Right lobe of liver (tissue), 6 donors: ENCODE data around the gene GPR148. TPM values are rescaled to one million over a fixed set of nuclear protein-coding genes. Genes with fewer than 3 reads are reported as not detected.
A peak's percentile ranks its signal among the peaks of the same experiment; 100 is the strongest.

ENCODE experiments used
- ATAC-seq, 4 donors: fragments of 200-7000 bp; cut with Tn5 transposase; one replicate each; pipeline ENCODE4 v1.9.1; 2020; ENCODE audit warnings: mild to moderate bottlenecking in 4 of 4, moderate library complexity in 4 of 4
- DNase-seq, 3 donors: peaks; one replicate each; pipeline ENCODE4 v3.0.0-alpha.2; 2020
- H3K27ac ChIP-seq, 3 donors: fragments of 200-600 bp; one replicate each; pipeline ENCODE4 v1.8.0; 2022
- H3K27me3 ChIP-seq, 2 donors: fragments of 200-600 bp; one replicate each; pipeline ENCODE4 v1.8.0; 2022
- H3K36me3 ChIP-seq, 4 donors: fragments of 200-600 bp; sonication (generic) in 1 of 4; one replicate each; pipeline versions ENCODE4 v1.5.1 to v1.8.0; 2017 to 2022; ENCODE audit warnings: control low read depth in 1 of 4
- H3K4me1 ChIP-seq, 4 donors: fragments of 200-600 bp; sonication (generic) in 1 of 4; one replicate each; pipeline versions ENCODE4 v1.5.1 to v1.8.0; 2017 to 2022; ENCODE audit warnings: control low read depth in 1 of 4
- H3K4me3 ChIP-seq, 3 donors: fragments of 200-600 bp; one replicate each; pipeline ENCODE4 v1.8.0; 2022
- H3K9me3 ChIP-seq, 4 donors: fragments of 200-600 bp; sonication (generic) in 1 of 4; one replicate each; pipeline versions ENCODE4 v1.5.1 to v1.8.0; 2017 to 2022; ENCODE audit warnings: control low read depth in 1 of 4
- POLR2A ChIP-seq: fragments of 450-650 bp; IDR thresholded peaks from one replicate; pipeline ENCODE4 v1.6.1; 2017; ENCODE audit warnings: antibody characterized with exemption, mild to moderate bottlenecking
- WGBS: methylation state at CpG from one replicate; pipeline ENCODE4 v1.1.6; 2018; ENCODE audit warnings: low coverage, low lambda C conversion rate; ENCODE audit not compliant: insufficient coverage; ENCODE audit errors: missing lambda C conversion rate; 5-methylcytosine and 5-hydroxymethylcytosine counted together
- intact Hi-C, 2 donors: fragments of 100-400 bp; cut with DNase I; formaldehyde crosslinking; loops; one replicate each; pipeline versions ENCODE4 v1.11.2 to v1.14.1; 2022
- total RNA-seq, 6 experiments: library from RNA; depleted of rRNA in 2 of 6; stranded (reverse); fragments of >200 nt in 2 of 6; fragmentation: NEBNext Ultra II Directional in 3 of 6; extraction: Animal tissue kit (Norgen Biotek cat#: 25700) in 3 of 6; gene quantifications; one replicate each; pipeline versions ENCODE4 v1.1.0 to v1.2.4, GENCODE V29; 2016 to 2023
- TF ChIP-seq, protein P1 (sequence below), 4 donors: fragments of 200-600 bp in 3 of 4; fragments of 450-650 bp in 1 of 4; IDR thresholded peaks; one replicate each; pipeline versions ENCODE4 v1.5.1 to v1.8.0; 2016 to 2022; ENCODE audit warnings: antibody characterized with exemption in 4 of 4, mild to moderate bottlenecking in 2 of 4
- donor health status: DM: no; HTN: yes; CAD: no.
- donor health status: DM: no; HTN: no; CAD: no.
- donor health status: DM: no; HTN: no; CAD: no.
- donor health status: DM: no; HTN: yes; CAD: no.
- donor health status: DM: no; HTN: yes; CAD: no.

GPR148 gene
- total RNA-seq, 6 experiments from 2014 or later = not detected

DNA sequence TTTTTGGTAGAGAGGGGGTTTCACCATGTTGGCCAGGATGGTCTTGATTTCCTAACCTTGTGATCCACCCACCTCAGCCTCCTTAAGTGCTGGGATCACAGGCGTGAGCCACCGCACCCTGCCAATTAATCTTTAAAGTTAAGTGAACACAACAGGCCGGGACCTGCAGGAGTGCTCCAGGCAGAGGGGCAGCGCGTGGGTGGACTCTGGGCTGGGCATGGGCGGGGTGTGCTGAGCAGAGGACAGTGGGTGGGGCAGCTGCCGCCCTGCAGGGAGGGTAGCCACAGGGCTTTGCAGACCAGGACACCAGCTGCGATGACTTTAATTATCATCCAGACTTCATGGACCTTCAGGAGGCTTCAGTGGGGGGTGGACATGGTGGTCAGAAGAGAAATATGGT is 8.8 kb upstream of the GPR148 start:
- no peaks in the 10 kb centered on the region for H3K4me1 ChIP-seq
- DNase-seq (no peak), ATAC-seq (no peak)
- intact Hi-C loops = no loop called here
- H3K9me3 ChIP-seq = no peaks in the 10 kb centered on the region
- no peaks in the 10 kb centered on the region for H3K36me3 ChIP-seq
- no peaks in the 10 kb centered on the region for H3K27me3 ChIP-seq
- no peak overlapping the region for H3K4me3 ChIP-seq
- no peak for TF ChIP-seq POLR2A
- TF ChIP-seq, protein P1, sequence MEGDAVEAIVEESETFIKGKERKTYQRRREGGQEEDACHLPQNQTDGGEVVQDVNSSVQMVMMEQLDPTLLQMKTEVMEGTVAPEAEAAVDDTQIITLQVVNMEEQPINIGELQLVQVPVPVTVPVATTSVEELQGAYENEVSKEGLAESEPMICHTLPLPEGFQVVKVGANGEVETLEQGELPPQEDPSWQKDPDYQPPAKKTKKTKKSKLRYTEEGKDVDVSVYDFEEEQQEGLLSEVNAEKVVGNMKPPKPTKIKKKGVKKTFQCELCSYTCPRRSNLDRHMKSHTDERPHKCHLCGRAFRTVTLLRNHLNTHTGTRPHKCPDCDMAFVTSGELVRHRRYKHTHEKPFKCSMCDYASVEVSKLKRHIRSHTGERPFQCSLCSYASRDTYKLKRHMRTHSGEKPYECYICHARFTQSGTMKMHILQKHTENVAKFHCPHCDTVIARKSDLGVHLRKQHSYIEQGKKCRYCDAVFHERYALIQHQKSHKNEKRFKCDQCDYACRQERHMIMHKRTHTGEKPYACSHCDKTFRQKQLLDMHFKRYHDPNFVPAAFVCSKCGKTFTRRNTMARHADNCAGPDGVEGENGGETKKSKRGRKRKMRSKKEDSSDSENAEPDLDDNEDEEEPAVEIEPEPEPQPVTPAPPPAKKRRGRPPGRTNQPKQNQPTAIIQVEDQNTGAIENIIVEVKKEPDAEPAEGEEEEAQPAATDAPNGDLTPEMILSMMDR (IDR thresholded peaks at IDR 0.05) = no peak
- H3K27ac ChIP-seq = no peak overlapping the region
- 78% methylated on average over 8 of the region's 8 CpGs for WGBS

DNA sequence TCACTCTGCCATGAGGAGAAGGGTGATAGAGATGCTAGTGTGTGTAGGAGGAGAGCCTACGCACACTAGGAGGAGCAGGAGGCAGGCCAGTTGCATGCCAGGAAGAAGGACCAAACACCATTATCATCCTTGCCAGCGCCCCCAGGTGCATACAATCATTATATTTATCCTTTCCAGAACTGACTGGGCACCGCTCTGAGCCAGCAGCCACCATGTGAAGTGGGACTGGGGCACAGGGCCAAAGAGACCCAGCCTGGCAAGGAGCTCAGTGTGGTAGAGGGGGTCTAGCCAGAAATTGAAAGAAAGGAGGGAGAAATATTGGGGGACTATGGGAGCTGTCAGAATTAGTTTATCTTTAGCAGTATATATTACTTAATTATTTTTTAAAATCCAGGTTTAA is 8.3 kb upstream of the GPR148 start:
- 53% methylated on average over 3 of the region's 3 CpGs for WGBS
- H3K4me1 ChIP-seq = no peaks in the 10 kb centered on the region
- ATAC-seq (no peak), DNase-seq (no peak)
- H3K27me3 ChIP-seq = no peaks in the 10 kb centered on the region
- intact Hi-C loops = no loop called here
- no peak overlapping the region for H3K27ac ChIP-seq
- TF ChIP-seq, protein P1 (IDR thresholded peaks at IDR 0.05) = no peak
- no peak for TF ChIP-seq POLR2A
- no peaks in the 10 kb centered on the region for H3K36me3 ChIP-seq
- H3K4me3 ChIP-seq = no peak overlapping the region
- H3K9me3 ChIP-seq = no peaks in the 10 kb centered on the region

DNA sequence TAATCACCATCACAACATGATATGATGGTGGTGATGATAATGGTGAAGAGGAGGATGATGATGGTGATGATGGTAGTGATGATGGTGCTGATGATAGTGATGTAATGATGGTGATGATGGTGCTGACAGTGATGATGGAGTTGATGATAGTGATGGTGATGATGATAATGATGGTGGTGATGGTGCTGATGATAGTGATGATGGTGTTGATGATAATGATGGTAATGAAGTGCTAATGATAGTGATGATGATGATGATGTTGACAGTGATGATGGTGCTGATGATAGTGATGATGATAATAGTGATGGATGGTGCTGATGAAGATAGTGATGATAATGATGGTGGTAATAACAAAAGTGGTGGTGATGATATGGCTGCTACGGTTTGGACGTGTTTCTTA is 4.4 kb upstream of the GPR148 start:
- no peak for TF ChIP-seq POLR2A
- TF ChIP-seq, protein P1 (IDR thresholded peaks at IDR 0.05) = no peak
- H3K27me3 ChIP-seq = no peaks in the 10 kb centered on the region
- ATAC-seq = no peak
- peaks cover 0 to 11% (median 0%) of the 10 kb centered on the region in 4 donors for H3K4me1 ChIP-seq
- intact Hi-C loops = no loop called here
- no peak for DNase-seq
- 71% methylated on average over 2 of the region's 2 CpGs for WGBS
- no peak overlapping the region for H3K27ac ChIP-seq
- H3K36me3 ChIP-seq = no peaks in the 10 kb centered on the region
- no peaks in the 10 kb centered on the region for H3K9me3 ChIP-seq
- no peak overlapping the region for H3K4me3 ChIP-seq

DNA sequence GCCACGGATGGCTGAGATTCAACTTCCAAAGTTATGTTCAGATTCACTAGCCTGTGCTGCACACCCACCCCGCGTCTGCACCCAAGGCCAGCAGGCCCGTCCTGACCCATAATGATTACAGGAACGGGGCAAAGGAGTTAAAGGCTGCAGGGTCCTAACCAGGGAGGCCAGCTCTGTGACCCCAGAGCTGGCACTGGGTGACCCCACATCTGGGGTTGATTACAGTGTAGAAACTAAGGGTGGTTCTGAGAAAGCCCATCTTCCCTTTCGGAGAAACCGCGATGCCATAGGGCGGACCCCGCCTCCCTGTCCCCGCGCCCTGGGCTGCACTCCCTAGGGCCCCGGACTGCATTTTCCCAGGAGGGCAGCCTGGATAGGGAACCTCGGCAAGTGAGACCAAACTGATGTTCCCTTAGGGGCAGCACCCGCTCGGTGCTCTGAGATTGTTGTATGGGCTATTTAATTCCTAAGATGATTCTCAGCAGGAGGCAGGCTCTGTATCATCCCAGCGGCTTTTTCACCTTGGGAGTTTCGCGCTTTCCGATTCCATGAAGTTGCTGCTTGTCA is 2.2 kb upstream of the GPR148 start:
- peaks cover 0 to 11% (median 0%) of the 10 kb centered on the region in 4 donors for H3K4me1 ChIP-seq
- intact Hi-C loops = no loop called here
- ATAC-seq = no peak
- no peak for TF ChIP-seq POLR2A
- TF ChIP-seq, protein P1 (IDR thresholded peaks at IDR 0.05) = no peak
- no peaks in the 10 kb centered on the region for H3K36me3 ChIP-seq
- no peaks in the 10 kb centered on the region for H3K27me3 ChIP-seq
- DNase-seq = no peak
- H3K9me3 ChIP-seq = no peaks in the 10 kb centered on the region
- peak overlapping the region in 1 of 3 donors; percentile 46 for H3K4me3 ChIP-seq
- WGBS = 13% methylated on average over 10 of the region's 20 CpGs
- no peak overlapping the region for H3K27ac ChIP-seq
